ENCODE results near the gene NFKB2. TPM values are rescaled to one million over a fixed set of nuclear protein-coding genes. Genes with fewer than 3 reads are reported as not detected.

NFKB2 gene
- total and polyA plus RNA-seq, 2 donors (not counting 1 experiment from before 2014, with no cell fraction given): 255 to 398 TPM

DNA sequence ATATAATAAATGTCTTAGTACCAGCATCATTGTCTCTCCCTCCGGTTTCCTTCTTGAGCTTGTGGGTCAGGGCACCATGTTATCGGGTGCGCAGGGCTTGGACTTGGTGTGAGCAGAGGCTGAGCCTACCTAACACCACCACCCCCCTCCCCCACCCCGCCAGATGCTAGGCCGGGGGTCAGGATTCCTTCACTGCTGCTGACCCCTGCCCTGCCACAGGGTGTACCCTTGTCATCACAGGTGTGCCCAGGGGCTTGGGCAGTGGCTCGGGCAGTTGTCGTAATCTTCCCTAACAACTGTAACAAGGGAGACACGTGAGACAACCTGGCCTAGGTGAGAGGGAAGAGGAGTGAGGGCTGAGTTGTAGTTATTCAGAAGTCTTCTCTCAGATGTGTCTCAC, 12.6 kb upstream of the NFKB2 start:
- Histone ChIP-seq H2AFZ (ENCODE audit: insufficient read depth, low read depth, low read length, poor library complexity, severe bottlenecking) (no peak overlapping the region), H4K20me1 (ENCODE audit: control insufficient read depth, insufficient read depth, low read length, poor library complexity, severe bottlenecking) (no peaks in the 10 kb centered on the region), H3K4me2 (replicated peaks; ENCODE audit: low read depth, low read length, poor library complexity, severe bottlenecking) (no peak overlapping the region), H3K9me3 (ENCODE audit: control extremely low read depth in 1 of 3, control insufficient read depth in 2 of 3, insufficient read depth in 1 of 3, low read length in 2 of 3) (no peaks in the 10 kb centered on the region), H3K4me1 (ENCODE audit: control insufficient read depth in 2 of 2, insufficient read depth in 2 of 2, low read length in 2 of 2) (peaks cover 0 to 8% of the 10 kb centered on the region in 2 donors), H3K27me3 (replicated peaks in 1 of 4; ENCODE audit: control extremely low read depth in 1 of 4, control insufficient read depth in 3 of 4, insufficient read depth in 4 of 4, low read length in 3 of 4) (no peaks in the 10 kb centered on the region), H3K9ac (ENCODE audit: low read length) (no peak overlapping the region), H3K27ac (ENCODE audit: low read length in 2 of 2) (no peak overlapping the region), H3K36me3 (replicated peaks in 1 of 2; ENCODE audit: control extremely low read depth in 1 of 2, control insufficient read depth in 1 of 2, extremely low read depth in 1 of 2, insufficient read depth in 2 of 2, low read length in 1 of 2) (peaks cover 0 to 36% of the 10 kb centered on the region in 2 experiments), H3K4me3 (ENCODE audit: control extremely low read depth in 1 of 5, extremely low read depth in 1 of 5, insufficient read depth in 1 of 5, low read depth in 2 of 5, low read length in 4 of 5) (no peak overlapping the region), H3K79me2 (ENCODE audit: control insufficient read depth, insufficient read depth, low read length) (no peaks in the 10 kb centered on the region)
- ChIA-PET CTCF (interaction anchor here (1.8 to 3.4 kb wide), 4 partner anchors 12 to 153 kb away, joined by 8 to 20 read pairs (median 10); partner anchors contain the start of gene NFKB2), POLR2A (no interaction called here)
- no peak overlapping the region for H3K27ac Mint-ChIP-seq
- no peaks in the 10 kb centered on the region for H3K27me3 Mint-ChIP-seq
- intact Hi-C loops (cut with micrococcal nuclease): no loop called here
- H3K4me1 Mint-ChIP-seq: peaks cover 12% of the 10 kb centered on the region
- 100% methylated on average over 4 of the region's 8 CpGs for WGBS (ENCODE audit: insufficient coverage)
- TF ChIP-seq, protein P1, sequence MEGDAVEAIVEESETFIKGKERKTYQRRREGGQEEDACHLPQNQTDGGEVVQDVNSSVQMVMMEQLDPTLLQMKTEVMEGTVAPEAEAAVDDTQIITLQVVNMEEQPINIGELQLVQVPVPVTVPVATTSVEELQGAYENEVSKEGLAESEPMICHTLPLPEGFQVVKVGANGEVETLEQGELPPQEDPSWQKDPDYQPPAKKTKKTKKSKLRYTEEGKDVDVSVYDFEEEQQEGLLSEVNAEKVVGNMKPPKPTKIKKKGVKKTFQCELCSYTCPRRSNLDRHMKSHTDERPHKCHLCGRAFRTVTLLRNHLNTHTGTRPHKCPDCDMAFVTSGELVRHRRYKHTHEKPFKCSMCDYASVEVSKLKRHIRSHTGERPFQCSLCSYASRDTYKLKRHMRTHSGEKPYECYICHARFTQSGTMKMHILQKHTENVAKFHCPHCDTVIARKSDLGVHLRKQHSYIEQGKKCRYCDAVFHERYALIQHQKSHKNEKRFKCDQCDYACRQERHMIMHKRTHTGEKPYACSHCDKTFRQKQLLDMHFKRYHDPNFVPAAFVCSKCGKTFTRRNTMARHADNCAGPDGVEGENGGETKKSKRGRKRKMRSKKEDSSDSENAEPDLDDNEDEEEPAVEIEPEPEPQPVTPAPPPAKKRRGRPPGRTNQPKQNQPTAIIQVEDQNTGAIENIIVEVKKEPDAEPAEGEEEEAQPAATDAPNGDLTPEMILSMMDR (IDR thresholded peaks at IDR 0.05): no peak
- TF ChIP-seq EZH2 (IDR thresholded peaks at IDR 0.05; ENCODE audit: borderline replicate concordance, insufficient read depth, low read depth, low read length, poor library complexity, severe bottlenecking): no peak
- DNase-seq (no peak), ATAC-seq (ENCODE audit: low read depth) (no peak)
- H3K9me3 Mint-ChIP-seq (ENCODE audit: insufficient read depth): no peaks in the 10 kb centered on the region
- H3K4me3 Mint-ChIP-seq: no peak overlapping the region

DNA sequence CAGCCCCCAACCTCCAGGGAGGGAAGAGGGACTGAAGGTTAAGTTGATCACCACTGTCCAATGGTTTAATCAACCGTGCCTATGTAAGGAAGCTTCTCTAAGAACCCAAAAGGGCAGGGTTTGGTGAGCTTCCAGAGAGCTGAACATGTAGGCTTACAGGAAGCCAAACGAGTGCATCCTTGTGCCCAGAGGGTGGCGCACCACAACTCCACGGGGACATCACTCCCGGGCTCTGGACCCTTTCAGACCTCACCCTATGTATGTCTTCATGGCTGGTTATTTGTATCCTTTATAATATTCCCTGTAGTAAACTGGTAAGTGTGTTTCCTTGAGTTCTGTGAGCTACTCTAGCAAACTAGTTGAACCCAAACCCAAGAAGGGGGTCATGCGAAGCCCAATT, 11.5 kb upstream of the NFKB2 start:
- no peak overlapping the region for H3K9ac ChIP-seq (ENCODE audit: low read length)
- H3K4me2 ChIP-seq (replicated peaks; ENCODE audit: low read depth, low read length, poor library complexity, severe bottlenecking): no peak overlapping the region
- H3K4me1 Mint-ChIP-seq: peaks cover 12% of the 10 kb centered on the region
- H3K9me3 Mint-ChIP-seq (ENCODE audit: insufficient read depth): no peaks in the 10 kb centered on the region
- no peaks in the 10 kb centered on the region for H3K27me3 ChIP-seq (replicated peaks in 1 of 4; ENCODE audit: control extremely low read depth in 1 of 4, control insufficient read depth in 3 of 4, insufficient read depth in 4 of 4, low read length in 3 of 4)
- H3K27me3 Mint-ChIP-seq: no peaks in the 10 kb centered on the region
- H2AFZ ChIP-seq (ENCODE audit: insufficient read depth, low read depth, low read length, poor library complexity, severe bottlenecking): no peak overlapping the region
- H3K4me1 ChIP-seq (ENCODE audit: control insufficient read depth in 2 of 2, insufficient read depth in 2 of 2, low read length in 2 of 2): peaks cover 0 to 8% of the 10 kb centered on the region in 2 donors
- H3K4me3 ChIP-seq (ENCODE audit: control extremely low read depth in 1 of 5, extremely low read depth in 1 of 5, insufficient read depth in 1 of 5, low read depth in 2 of 5, low read length in 4 of 5): no peak overlapping the region
- ATAC-seq (ENCODE audit: low read depth) (no peak), DNase-seq (no peak)
- intact Hi-C loops (cut with micrococcal nuclease): no loop called here
- WGBS (ENCODE audit: insufficient coverage): 57% methylated on average over 5 of the region's 6 CpGs
- no peak overlapping the region for H3K4me3 Mint-ChIP-seq
- peaks cover 0 to 33% of the 10 kb centered on the region in 2 experiments for H3K36me3 ChIP-seq (replicated peaks in 1 of 2; ENCODE audit: control extremely low read depth in 1 of 2, control insufficient read depth in 1 of 2, extremely low read depth in 1 of 2, insufficient read depth in 2 of 2, low read length in 1 of 2)
- no peak overlapping the region for H3K27ac ChIP-seq (ENCODE audit: low read length in 2 of 2)
- no peaks in the 10 kb centered on the region for H3K9me3 ChIP-seq (ENCODE audit: control extremely low read depth in 1 of 3, control insufficient read depth in 2 of 3, insufficient read depth in 1 of 3, low read length in 2 of 3)
- POLR2A ChIA-PET: no interaction called here
- CTCF ChIA-PET: interaction anchor here (0.7 to 3.4 kb wide), 15 partner anchors 10 to 534 kb away, joined by 3 to 29 read pairs (median 4); partner anchors contain the start of genes CNNM2 and NFKB2
- H3K79me2 ChIP-seq (ENCODE audit: control insufficient read depth, insufficient read depth, low read length): no peaks in the 10 kb centered on the region
- TF ChIP-seq EZH2 (IDR thresholded peaks at IDR 0.05; ENCODE audit: borderline replicate concordance, insufficient read depth, low read depth, low read length, poor library complexity, severe bottlenecking): no peak
- TF ChIP-seq, protein P1 (IDR thresholded peaks at IDR 0.05): no peak
- no peaks in the 10 kb centered on the region for H4K20me1 ChIP-seq (ENCODE audit: control insufficient read depth, insufficient read depth, low read length, poor library complexity, severe bottlenecking)
- no peak overlapping the region for H3K27ac Mint-ChIP-seq
